Coronary artery (tissue), 2 donors: ENCODE results near the gene MRNIP.

Experiments used
- DNase-seq: peaks from one replicate; pipeline ENCODE4 v3.0.0-alpha.2; 2017; ENCODE audit warnings: low spot score
- H3K27ac ChIP-seq, 2 donors: fragments of 200-600 bp; sonication (generic); one replicate each; pipeline ENCODE4 v1.5.1; 2016 to 2019
- H3K4me3 ChIP-seq: fragments of 200-600 bp; sonication (generic); 2 replicates; pipeline ENCODE4 v1.5.1; 2016; ENCODE audit warnings: mild to moderate bottlenecking, moderate library complexity
- TF ChIP-seq, protein P1 (sequence below): fragments of 200-600 bp; sonication (generic); IDR thresholded peaks from one replicate; pipeline ENCODE4 v1.5.1; 2019; ENCODE audit warnings: antibody characterized with exemption

MRNIP gene

DNA sequence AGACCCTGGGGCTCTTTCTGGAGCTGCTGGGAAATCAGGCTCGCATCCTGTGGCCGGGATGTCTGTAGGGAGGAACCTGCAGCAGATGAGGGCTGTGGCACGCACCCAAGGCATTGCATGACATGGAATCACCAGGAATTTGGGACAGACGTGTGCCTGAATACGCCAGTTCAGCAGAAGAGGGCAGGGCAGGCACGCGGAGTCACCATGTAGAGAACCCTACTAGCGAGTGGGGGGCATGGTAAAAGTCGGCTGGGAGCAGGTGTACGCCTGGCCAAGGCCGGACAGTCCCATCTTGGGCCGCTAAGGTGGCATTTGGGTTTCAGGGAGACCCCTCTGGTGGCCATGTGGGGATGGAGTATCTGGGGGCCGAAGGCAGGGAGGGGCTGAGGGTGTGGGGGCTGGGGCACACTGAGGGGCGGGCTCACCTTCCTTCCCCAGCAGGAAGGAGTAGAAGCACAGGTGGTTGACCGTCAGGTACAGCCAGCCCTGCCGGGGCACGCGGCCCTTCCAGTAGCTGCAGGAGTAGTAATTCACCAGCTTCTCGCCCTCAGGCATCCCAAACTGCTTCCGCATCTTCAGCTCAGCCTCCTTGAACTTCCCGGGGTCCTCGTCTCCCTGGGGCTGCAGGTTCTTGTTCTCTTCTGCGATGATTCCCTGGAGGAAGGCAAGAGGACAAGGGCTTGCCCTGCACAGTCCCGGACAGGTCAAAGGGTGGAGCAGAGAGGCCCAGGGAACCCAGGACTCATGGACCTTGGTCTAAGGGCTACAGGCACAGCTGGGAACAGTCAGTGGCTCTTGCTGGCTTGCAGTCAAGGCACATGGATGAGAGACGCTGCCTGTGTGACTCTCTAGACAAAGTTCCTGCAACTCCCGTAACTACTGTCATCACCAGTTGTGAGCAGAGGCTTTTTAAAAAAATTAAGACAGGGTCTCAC, 35.6 kb upstream of the MRNIP start:
- Histone ChIP-seq H3K4me3 (no peak overlapping the region), H3K27ac (no peak overlapping the region)
- TF ChIP-seq, protein P1, sequence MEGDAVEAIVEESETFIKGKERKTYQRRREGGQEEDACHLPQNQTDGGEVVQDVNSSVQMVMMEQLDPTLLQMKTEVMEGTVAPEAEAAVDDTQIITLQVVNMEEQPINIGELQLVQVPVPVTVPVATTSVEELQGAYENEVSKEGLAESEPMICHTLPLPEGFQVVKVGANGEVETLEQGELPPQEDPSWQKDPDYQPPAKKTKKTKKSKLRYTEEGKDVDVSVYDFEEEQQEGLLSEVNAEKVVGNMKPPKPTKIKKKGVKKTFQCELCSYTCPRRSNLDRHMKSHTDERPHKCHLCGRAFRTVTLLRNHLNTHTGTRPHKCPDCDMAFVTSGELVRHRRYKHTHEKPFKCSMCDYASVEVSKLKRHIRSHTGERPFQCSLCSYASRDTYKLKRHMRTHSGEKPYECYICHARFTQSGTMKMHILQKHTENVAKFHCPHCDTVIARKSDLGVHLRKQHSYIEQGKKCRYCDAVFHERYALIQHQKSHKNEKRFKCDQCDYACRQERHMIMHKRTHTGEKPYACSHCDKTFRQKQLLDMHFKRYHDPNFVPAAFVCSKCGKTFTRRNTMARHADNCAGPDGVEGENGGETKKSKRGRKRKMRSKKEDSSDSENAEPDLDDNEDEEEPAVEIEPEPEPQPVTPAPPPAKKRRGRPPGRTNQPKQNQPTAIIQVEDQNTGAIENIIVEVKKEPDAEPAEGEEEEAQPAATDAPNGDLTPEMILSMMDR: no peak
- no peak for DNase-seq

DNA sequence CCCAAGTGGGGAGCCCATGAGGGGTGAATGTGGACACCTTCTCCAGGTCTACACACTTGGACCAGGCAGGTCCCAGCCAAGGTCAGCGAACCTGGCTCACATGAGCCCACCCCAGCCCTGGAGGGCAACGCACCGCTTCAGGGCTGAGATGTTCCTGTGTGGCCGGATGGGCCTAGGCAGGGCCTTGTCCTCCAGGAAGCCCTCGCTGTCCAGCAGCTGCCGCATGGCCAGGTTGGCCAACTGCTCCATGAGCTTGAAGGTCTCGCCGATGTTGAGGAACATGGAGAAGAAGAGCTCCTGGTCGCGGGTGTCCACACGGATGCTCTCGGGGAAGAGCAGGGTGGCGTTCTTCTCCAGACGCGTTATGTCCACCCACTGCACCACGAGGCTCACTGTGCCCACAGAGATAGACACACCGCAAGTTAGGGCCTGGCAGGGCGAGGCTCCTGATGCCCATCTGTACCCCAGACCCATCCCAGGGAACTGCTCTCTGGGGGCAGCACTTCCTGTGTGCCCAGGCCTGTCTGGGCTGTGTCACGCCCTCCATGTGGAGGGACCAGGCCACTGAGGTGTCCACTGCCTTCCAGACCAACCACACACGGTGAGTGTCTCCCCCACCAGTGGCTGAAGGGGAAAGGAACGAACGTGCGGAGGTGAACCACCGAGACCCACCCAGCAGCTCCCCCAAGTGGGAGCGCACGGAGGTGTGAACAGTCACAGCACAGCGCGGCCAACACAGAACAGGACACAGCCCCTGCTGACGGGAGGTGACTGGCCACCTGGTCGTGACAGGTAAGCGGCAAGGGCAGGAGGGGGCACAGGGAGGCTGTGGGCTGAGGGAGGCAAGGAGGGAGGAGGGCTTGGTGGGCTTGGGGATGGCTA, 34.7 kb upstream of the MRNIP start:
- TF ChIP-seq, protein P1: no peak
- no peak for DNase-seq
- H3K4me3 ChIP-seq: no peak overlapping the region
- no peak overlapping the region for H3K27ac ChIP-seq

DNA sequence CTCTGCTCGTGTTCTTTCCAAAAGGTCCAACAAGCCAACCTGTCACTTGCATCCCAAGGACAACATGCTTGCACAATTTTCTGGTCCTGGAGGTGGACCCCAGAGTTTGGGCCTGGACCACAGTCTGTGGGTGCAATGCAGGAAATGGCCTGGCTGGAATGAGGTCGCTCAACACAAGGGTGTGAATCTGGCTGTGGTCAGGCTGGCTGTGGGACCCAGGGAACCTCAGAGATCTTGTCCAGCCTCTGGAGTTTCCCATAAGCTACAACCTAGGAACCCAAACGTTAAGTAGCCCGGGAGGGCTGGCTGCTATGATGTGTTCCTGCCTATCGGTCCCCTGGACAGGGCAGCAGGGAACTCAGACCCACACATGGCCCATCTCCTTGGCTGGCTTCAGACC, 33.6 kb upstream of the MRNIP start:
- Histone ChIP-seq H3K4me3 (no peak overlapping the region), H3K27ac (no peak overlapping the region)
- no peak for DNase-seq
- TF ChIP-seq, protein P1: no peak

DNA sequence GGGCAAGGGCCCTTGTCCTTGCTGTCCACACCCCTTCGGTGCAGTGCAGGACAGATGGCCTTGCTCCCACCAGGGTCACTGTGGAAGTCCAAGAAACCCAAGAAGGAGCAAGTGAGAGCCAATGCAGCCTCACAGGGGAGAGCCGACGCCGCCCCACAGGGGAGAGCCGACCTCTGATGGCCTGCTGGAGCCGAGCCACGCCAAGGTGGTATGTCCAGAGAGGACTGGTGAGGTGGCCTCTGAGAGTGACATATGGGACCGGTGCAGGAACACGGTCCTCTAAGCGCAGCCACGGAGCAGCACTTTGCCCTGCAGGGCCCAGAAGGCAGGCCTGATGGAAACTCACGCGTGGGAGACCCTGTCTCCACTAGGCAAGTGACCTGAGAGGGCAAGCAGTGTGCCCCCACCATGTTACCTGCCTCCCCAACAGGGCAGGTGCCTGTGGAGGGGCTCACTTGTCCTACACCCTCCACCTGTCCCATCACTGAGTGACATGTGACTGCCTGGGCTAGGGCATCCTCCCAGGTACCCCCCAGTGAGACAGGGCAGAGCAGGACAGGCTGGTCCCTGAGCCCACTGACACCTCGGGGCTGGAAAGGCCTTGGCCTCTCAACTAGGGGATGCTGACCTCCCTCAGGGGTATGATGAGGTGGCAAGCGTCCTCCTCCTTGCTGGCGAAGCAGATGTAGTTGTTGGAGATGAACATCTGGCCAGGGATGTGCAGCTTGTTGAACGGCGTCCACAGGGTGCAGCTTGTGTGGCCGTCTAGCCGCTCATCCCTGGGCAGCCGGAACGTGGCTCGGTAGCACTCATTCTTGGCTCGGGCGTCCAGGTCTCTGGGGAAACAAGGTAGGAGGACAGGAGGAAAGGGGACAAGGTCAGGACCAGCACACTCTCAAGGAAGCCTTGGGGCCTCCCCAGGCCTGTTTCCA, 32.4 kb upstream of the MRNIP start:
- no peak overlapping the region for H3K4me3 ChIP-seq
- DNase-seq: no peak
- TF ChIP-seq, protein P1: no peak
- H3K27ac ChIP-seq: no peak overlapping the region

DNA sequence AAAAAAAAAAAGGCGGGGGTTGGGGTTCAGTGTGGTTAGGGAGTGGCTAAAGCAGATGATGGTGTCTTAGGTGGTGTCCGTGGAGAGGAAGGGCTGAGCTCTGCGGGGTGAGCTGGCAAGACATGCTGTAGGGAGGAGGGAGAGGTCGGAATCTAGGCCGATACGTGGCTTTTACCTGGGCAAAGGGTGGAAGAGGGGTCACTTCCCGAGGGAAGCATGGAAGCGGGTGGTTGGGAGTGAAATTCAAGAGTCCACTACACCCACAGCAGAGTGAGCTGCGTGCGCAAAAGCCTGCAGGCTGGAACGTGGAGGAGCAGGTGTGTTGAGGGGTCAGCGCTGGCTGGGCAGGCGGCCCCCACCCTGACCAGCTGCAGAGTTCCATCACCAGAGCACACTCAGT, 31.3 kb upstream of the MRNIP start:
- H3K27ac ChIP-seq: no peak overlapping the region
- TF ChIP-seq, protein P1: no peak
- no peak overlapping the region for H3K4me3 ChIP-seq
- DNase-seq: no peak

DNA sequence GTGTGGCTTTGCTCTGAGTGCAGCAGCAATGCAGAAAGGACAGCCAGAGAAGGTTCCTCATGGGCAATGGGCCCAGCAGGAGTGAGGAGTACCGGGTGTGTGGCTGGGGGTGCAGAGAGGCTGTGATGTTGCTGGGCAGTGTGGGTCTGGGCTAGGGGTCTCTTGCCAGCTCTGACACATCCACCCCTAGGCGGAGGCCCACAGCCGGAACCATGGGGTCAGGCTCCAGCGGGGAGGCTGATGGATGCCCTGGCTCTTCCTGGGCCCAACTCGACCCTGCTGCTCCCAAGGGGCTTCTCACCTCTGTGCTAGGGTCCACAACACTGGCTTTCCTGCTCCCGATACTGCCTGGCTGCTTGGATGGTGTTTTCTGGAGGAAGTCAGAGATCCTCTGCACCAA, 29.2 kb upstream of the MRNIP start:
- H3K4me3 ChIP-seq: no peak overlapping the region
- DNase-seq: no peak
- H3K27ac ChIP-seq: no peak overlapping the region
- TF ChIP-seq, protein P1: no peak
